Ishikawa (cell line): ENCODE results near the gene NELFE.

ENCODE experiments used
- CEBPB ChIP-seq: IDR thresholded peaks from 2 replicates; pipeline ENCODE4 v1.6.1; 2012
- CREB1 ChIP-seq: IDR thresholded peaks from 2 replicates; pipeline ENCODE4 v1.6.1; 2012; ENCODE audit warnings: low read depth
- EGR1 ChIP-seq: IDR thresholded peaks from 2 replicates; pipeline ENCODE4 v1.6.1; 2012
- EP300 ChIP-seq: IDR thresholded peaks from 2 replicates; pipeline ENCODE4 v1.6.1; 2012; ENCODE audit warnings: borderline replicate concordance
- FOXM1 ChIP-seq: IDR thresholded peaks from 2 replicates; pipeline ENCODE4 v1.6.1; 2012; ENCODE audit warnings: low read depth, borderline replicate concordance
- MAX ChIP-seq: IDR thresholded peaks from 2 replicates; pipeline ENCODE4 v1.6.1; 2012
- NFIC ChIP-seq: IDR thresholded peaks from 2 replicates; pipeline ENCODE4 v1.6.1; 2012
- RAD21 ChIP-seq: IDR thresholded peaks from 2 replicates; pipeline ENCODE4 v1.6.1; 2012; ENCODE audit warnings: low read depth
- REST ChIP-seq: IDR thresholded peaks from 2 replicates; pipeline ENCODE4 v1.6.1; 2012; ENCODE audit warnings: low read depth, mild to moderate bottlenecking
- TAF1 ChIP-seq: IDR thresholded peaks from 2 replicates; pipeline ENCODE4 v1.6.1; 2012; ENCODE audit warnings: low read depth, mild to moderate bottlenecking
- TCF12 ChIP-seq: IDR thresholded peaks from 2 replicates; pipeline ENCODE4 v1.6.1; 2012; ENCODE audit warnings: low read depth
- TEAD4 ChIP-seq: IDR thresholded peaks from 2 replicates; pipeline ENCODE4 v1.6.1; 2012
- YY1 ChIP-seq: IDR thresholded peaks from 2 replicates; pipeline ENCODE4 v1.6.1; 2012; ENCODE audit warnings: low read depth
- ZBTB7A ChIP-seq: IDR thresholded peaks from 2 replicates; pipeline ENCODE4 v1.6.1; 2012; ENCODE audit warnings: low read depth
- TF ChIP-seq, protein P1 (sequence below): IDR thresholded peaks from 2 replicates; pipeline ENCODE4 v1.6.1; 2012

NELFE gene

GRCh38 chr6:31969712-31970603 is 11.2 kb upstream of the NELFE start:
- TF ChIP-seq TEAD4 (no peak), TAF1 (no peak), TCF12 (no peak), NFIC (no peak), CREB1 (no peak), EP300 (no peak), FOXM1 (no peak), RAD21 (no peak), CEBPB (no peak), YY1 (no peak), ZBTB7A (no peak), MAX (no peak), REST (no peak)
- TF ChIP-seq, protein P1, sequence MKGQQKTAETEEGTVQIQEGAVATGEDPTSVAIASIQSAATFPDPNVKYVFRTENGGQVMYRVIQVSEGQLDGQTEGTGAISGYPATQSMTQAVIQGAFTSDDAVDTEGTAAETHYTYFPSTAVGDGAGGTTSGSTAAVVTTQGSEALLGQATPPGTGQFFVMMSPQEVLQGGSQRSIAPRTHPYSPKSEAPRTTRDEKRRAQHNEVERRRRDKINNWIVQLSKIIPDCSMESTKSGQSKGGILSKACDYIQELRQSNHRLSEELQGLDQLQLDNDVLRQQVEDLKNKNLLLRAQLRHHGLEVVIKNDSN, result no peak

- TF ChIP-seq, protein P1, result no peak
- TF ChIP-seq ZBTB7A (no peak), YY1 (no peak), TCF12 (no peak), REST (no peak), CEBPB (no peak), RAD21 (no peak), TAF1 (no peak), FOXM1 (no peak), CREB1 (no peak), NFIC (no peak), EGR1 (no peak), TEAD4 (no peak), EP300 (no peak), MAX (no peak)
Observed at GRCh38 chr6:31968791-31969711, 10.3 kb upstream of the NELFE start.

- TF ChIP-seq ZBTB7A (no peak), CREB1 (no peak), RAD21 (no peak)
Observed at GRCh38 chr6:31968326-31968725, 9.6 kb upstream of the NELFE start.

DNA sequence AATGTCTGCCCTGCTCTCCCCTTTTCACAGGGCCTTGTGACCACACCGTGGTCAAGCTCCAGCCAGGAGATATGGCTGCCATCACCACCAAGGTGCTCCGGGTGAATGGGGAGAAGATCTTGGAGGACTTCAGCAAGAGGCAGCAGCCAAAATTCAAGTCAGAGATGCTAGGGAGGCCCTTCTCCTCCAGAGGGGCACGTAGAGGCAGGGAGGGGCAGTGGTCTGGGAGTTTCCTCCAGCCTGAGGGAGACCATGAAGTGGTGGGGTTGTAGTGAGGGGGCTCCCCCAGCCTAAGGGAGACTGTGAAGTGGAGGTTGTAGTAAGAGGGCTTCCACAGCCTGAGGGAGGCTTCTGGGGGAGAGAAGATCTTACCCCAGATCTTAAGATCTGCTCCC is 9.2 kb upstream of the NELFE start:
- TF ChIP-seq TCF12, result no peak
- TF ChIP-seq NFIC, result no peak
- TF ChIP-seq TAF1, result no peak

DNA sequence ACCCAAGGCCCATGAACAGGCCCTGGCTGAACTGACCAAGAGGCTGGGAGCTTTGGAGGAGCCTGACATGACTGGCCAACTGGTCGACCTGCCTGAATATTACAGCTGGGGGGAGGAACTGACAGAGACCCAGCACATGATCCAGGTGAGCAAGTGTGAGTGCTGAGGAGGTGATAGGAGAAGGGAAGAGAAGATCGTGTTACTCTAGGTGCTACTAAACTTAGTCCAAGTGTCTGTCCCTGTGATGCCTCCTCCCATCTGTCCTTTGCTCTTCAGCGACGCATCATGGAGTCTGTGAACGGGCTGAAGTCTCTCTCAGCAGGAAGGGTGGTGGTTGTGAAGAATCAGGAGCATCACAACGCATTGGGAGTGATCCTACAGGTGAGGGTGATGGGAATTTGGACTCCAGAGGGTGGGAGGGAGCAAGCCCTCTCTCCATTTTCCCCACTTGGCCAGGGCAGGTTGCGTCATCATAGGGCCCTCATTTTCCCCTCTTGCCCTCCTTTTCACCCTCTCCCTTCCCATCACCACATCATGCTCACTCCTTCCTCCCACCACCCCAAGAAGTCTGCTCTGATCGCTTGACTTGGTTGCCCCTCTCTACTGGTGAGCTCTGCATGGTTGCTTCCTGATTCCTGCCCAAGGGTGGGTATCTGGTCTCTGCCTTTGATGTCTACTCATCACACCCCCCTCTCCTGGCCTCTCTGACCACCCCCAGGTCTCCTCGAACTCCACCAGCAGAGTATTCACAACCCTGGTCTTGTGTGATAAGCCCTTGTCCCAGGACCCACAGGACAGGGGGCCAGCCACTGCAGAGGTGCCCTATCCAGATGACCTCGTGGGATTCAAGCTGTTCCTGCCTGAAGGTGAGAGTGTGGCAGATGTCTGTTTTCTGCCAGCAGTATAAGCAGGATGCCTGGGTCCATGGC is 8.5 kb upstream of the NELFE start:
- TF ChIP-seq EGR1, result no peak
